GM12878 (cell line): Measurements from ENCODE around the gene AUNIP.

ENCODE experiments used
- BCL3 ChIP-seq: IDR thresholded peaks from 2 replicates; pipeline ENCODE4 v1.6.1; 2011; ENCODE audit warnings: borderline replicate concordance, low read depth, mild to moderate bottlenecking, moderate library complexity, low read length; ENCODE audit not compliant: insufficient read depth, poor library complexity, severe bottlenecking
- CHD2 ChIP-seq: IDR thresholded peaks from 2 replicates; pipeline ENCODE4 v1.6.1; 2011; ENCODE audit warnings: low read depth, low read length, improper control_type of control experiment, borderline replicate concordance
- CTCF ChIP-seq, 3 experiments: IDR thresholded peaks in 2 of 3; conservative IDR thresholded peaks in 1 of 3; 2 replicates each; pipeline ENCODE4 v1.5.1; 2011; ENCODE audit warnings: low read depth in 3 of 3, low read length in 3 of 3, mild to moderate bottlenecking in 3 of 3, control low read depth in 2 of 3, moderate library complexity in 2 of 3, inconsistent platforms in 1 of 3, mixed read lengths in 1 of 3; ENCODE audit not compliant: control insufficient read depth in 2 of 3, insufficient read depth in 1 of 3; ENCODE audit errors: extremely low read depth in 1 of 3
- HDAC2 ChIP-seq: fragments of 200-600 bp; sonication (generic); IDR thresholded peaks from 2 replicates; pipeline ENCODE4 v1.6.1; 2017
- HDAC6 ChIP-seq: fragments of 200-600 bp; sonication (generic); IDR thresholded peaks from one replicate; pipeline ENCODE4 v1.8.0; 2017; ENCODE audit warnings: antibody characterized with exemption; ENCODE audit not compliant: unreplicated experiment
- IRF3 ChIP-seq: fragments of 450-650 bp; IDR thresholded peaks from 2 replicates; pipeline ENCODE4 v1.6.1; 2014; ENCODE audit warnings: mild to moderate bottlenecking
- PBX3 ChIP-seq: IDR thresholded peaks from 2 replicates; pipeline ENCODE4 v1.6.1; 2011; ENCODE audit warnings: mild to moderate bottlenecking, low read depth, low read length, moderate library complexity; ENCODE audit not compliant: insufficient replicate concordance
- POLR2AphosphoS5 ChIP-seq: IDR thresholded peaks from 2 replicates; pipeline ENCODE4 v1.6.1; 2011; ENCODE audit warnings: mild to moderate bottlenecking, low read length, inconsistent platforms
- SUZ12 ChIP-seq: fragments of 200-600 bp; sonication (generic); IDR thresholded peaks from one replicate; pipeline ENCODE4 v1.6.1; 2018; ENCODE audit warnings: antibody characterized with exemption, mild to moderate bottlenecking; ENCODE audit not compliant: unreplicated experiment
- TAF1 ChIP-seq: IDR thresholded peaks from 2 replicates; pipeline ENCODE4 v1.6.1; 2011; ENCODE audit warnings: mild to moderate bottlenecking, low read depth, low read length, borderline replicate concordance

GRCh38 chr1:25847929-25848328 is 11.3 kb downstream of the AUNIP start:
- TF ChIP-seq PBX3 (no peak), IRF3 (no peak), BCL3 (no peak), CTCF (IDR thresholded peaks at IDR 0.05 in 2 of 3, conservative IDR thresholded peaks at IDR 0.05 in 1 of 3; ENCODE audit: control insufficient read depth in 2 of 3, extremely low read depth in 1 of 3, insufficient read depth in 1 of 3, low read depth in 3 of 3, low read length in 3 of 3) (no peak), POLR2AphosphoS5 (no peak), SUZ12 (no peak), HDAC2 (no peak), CHD2 (no peak), TAF1 (no peak), HDAC6 (no peak)
